MM.1S (cell line): Measurements from ENCODE around the gene ZNF236.

Experiments used
- DNase-seq: peaks from one replicate; pipeline ENCODE4 v3.0.0-alpha.2; 2015
- H2AFZ ChIP-seq: fragments of 300-600 bp; sonication (generic); 2 replicates; pipeline ENCODE4 v1.6.0; 2016; ENCODE audit warnings: antibody characterized with exemption, low read length
- H3F3A ChIP-seq: fragments of 300-600 bp; sonication (generic); 2 replicates; pipeline ENCODE4 v1.6.1; 2016; ENCODE audit warnings: mild to moderate bottlenecking, antibody characterized with exemption, low read length, moderate library complexity, mixed read lengths; ENCODE audit not compliant: insufficient read depth
- H3K27ac ChIP-seq: fragments of 300-600 bp; sonication (generic); 2 replicates; pipeline ENCODE4 v1.5.1; 2016; ENCODE audit warnings: mild to moderate bottlenecking, low read length
- H3K27me3 ChIP-seq: fragments of 300-600 bp; sonication (generic); replicated peaks from 2 replicates; pipeline ENCODE4 v1.6.0; 2016; ENCODE audit warnings: low read length; ENCODE audit not compliant: insufficient read depth
- H3K36me3 ChIP-seq: fragments of 300-600 bp; sonication (generic); replicated peaks from 2 replicates; pipeline ENCODE4 v1.6.1; 2016; ENCODE audit warnings: mild to moderate bottlenecking, low read length, mixed read lengths; ENCODE audit not compliant: insufficient read depth
- H3K4me1 ChIP-seq: fragments of 300-600 bp; sonication (generic); 2 replicates; pipeline ENCODE4 v1.6.1; 2016; ENCODE audit warnings: low read length, mixed read lengths
- H3K4me2 ChIP-seq: fragments of 300-600 bp; sonication (generic); 2 replicates; pipeline ENCODE4 v1.6.0; 2016; ENCODE audit warnings: low read depth, low read length
- H3K4me3 ChIP-seq: fragments of 300-600 bp; sonication (generic); 2 replicates; pipeline ENCODE4 v1.5.1; 2016; ENCODE audit warnings: low read length, mixed read lengths
- H3K79me2 ChIP-seq: fragments of 300-600 bp; sonication (generic); 2 replicates; pipeline ENCODE4 v1.6.1; 2016; ENCODE audit warnings: mixed run types, low read length, mixed read lengths
- H3K9ac ChIP-seq: fragments of 300-600 bp; sonication (generic); 2 replicates; pipeline ENCODE4 v1.6.1; 2016; ENCODE audit warnings: low read length, mixed read lengths
- H3K9me2 ChIP-seq: fragments of 300-600 bp; sonication (generic); replicated peaks from 2 replicates; pipeline ENCODE4 v1.6.1; 2016; ENCODE audit warnings: mild to moderate bottlenecking, low read length, mixed read lengths; ENCODE audit not compliant: insufficient read depth
- H3K9me3 ChIP-seq: fragments of 300-600 bp; sonication (generic); replicated peaks from 2 replicates; pipeline ENCODE4 v1.6.1; 2016; ENCODE audit warnings: mild to moderate bottlenecking, low read length, mixed read lengths; ENCODE audit not compliant: insufficient read depth
- H4K20me1 ChIP-seq: fragments of 300-600 bp; sonication (generic); 2 replicates; pipeline ENCODE4 v1.6.1; 2016; ENCODE audit warnings: mild to moderate bottlenecking, low read length, moderate library complexity, mixed read lengths; ENCODE audit not compliant: insufficient read depth
- CTCF ChIP-seq: fragments of 300-600 bp; sonication (generic); IDR thresholded peaks from 2 replicates; pipeline ENCODE4 v1.5.1; 2016; ENCODE audit warnings: antibody characterized with exemption, low read length, mixed read lengths
- EZH2 ChIP-seq: fragments of 300-600 bp; sonication (generic); optimal IDR thresholded peaks from 2 replicates; pipeline ENCODE3; 2017; ENCODE audit warnings: low read depth, mild to moderate bottlenecking, antibody characterized with exemption, low read length, mixed read lengths
- EZH2phosphoT487 ChIP-seq: fragments of 300-600 bp; sonication (generic); IDR thresholded peaks from 2 replicates; pipeline ENCODE4 v1.6.1; 2018; ENCODE audit warnings: antibody characterized with exemption, low read length

The ZNF236 gene

GRCh38 chr18:76980663-76981395, 158.5 kb downstream of the ZNF236 start:
- no peaks in the 10 kb centered on the region for H3K79me2 ChIP-seq
- no peaks in the 10 kb centered on the region for H3K4me1 ChIP-seq
- H2AFZ ChIP-seq: no peak overlapping the region
- H3K9me3 ChIP-seq: no peaks in the 10 kb centered on the region
- no peak for TF ChIP-seq EZH2
- TF ChIP-seq EZH2phosphoT487: no peak
- TF ChIP-seq CTCF: no peak
- H3K4me3 ChIP-seq: no peak overlapping the region
- H3K27ac ChIP-seq: no peak overlapping the region
- H3F3A ChIP-seq: no peaks in the 10 kb centered on the region
- no peak overlapping the region for H3K9ac ChIP-seq
- no peaks in the 10 kb centered on the region for H3K36me3 ChIP-seq
- no peaks in the 10 kb centered on the region for H3K9me2 ChIP-seq
- no peaks in the 10 kb centered on the region for H3K27me3 ChIP-seq
- no peaks in the 10 kb centered on the region for H4K20me1 ChIP-seq
- H3K4me2 ChIP-seq: no peak overlapping the region
- DNase-seq: no peak

- no peaks in the 10 kb centered on the region for H3K79me2 ChIP-seq
- H3K27me3 ChIP-seq: no peaks in the 10 kb centered on the region
- H4K20me1 ChIP-seq: no peaks in the 10 kb centered on the region
- H3F3A ChIP-seq: no peaks in the 10 kb centered on the region
- no peak overlapping the region for H3K27ac ChIP-seq
- no peak for DNase-seq
- H3K9ac ChIP-seq: no peak overlapping the region
- no peaks in the 10 kb centered on the region for H3K9me2 ChIP-seq
- no peaks in the 10 kb centered on the region for H3K9me3 ChIP-seq
- H3K4me3 ChIP-seq: no peak overlapping the region
- H2AFZ ChIP-seq: no peak overlapping the region
- no peaks in the 10 kb centered on the region for H3K36me3 ChIP-seq
- H3K4me2 ChIP-seq: no peak overlapping the region
- no peaks in the 10 kb centered on the region for H3K4me1 ChIP-seq
- no peak for TF ChIP-seq CTCF
- no peak for TF ChIP-seq EZH2
- no peak for TF ChIP-seq EZH2phosphoT487
Observed at GRCh38 chr18:76981396-76981968, 159.1 kb downstream of the ZNF236 start.

- Histone ChIP-seq H3K27ac (no peak overlapping the region), H3K4me1 (no peaks in the 10 kb centered on the region), H3K4me3 (no peak overlapping the region), H4K20me1 (no peaks in the 10 kb centered on the region), H2AFZ (no peak overlapping the region), H3K9me2 (no peaks in the 10 kb centered on the region), H3K9ac (no peak overlapping the region), H3K9me3 (no peaks in the 10 kb centered on the region), H3K79me2 (no peaks in the 10 kb centered on the region), H3K36me3 (no peaks in the 10 kb centered on the region), H3K4me2 (no peak overlapping the region), H3F3A (no peaks in the 10 kb centered on the region), H3K27me3 (no peaks in the 10 kb centered on the region)
- no peak for DNase-seq
- TF ChIP-seq EZH2 (no peak), CTCF (no peak), EZH2phosphoT487 (no peak)
Observed at GRCh38 chr18:76982038-76982437, 159.7 kb downstream of the ZNF236 start.
